Liver (tissue), 9 donors: ENCODE measurements around the gene ASB13. TPM values are rescaled to one million over a fixed set of nuclear protein-coding genes. Genes with fewer than 3 reads are reported as not detected.

Experiments
- DNase-seq: peaks from one replicate; pipeline ENCODE4 v3.0.0-alpha.2; 2017; ENCODE audit warnings: low spot score
- H3K27ac ChIP-seq, 2 donors: one replicate each; pipeline ENCODE4 v1.7.0; 2013; ENCODE audit warnings: inconsistent platforms in 2 of 2, low read length in 2 of 2, control low read depth in 1 of 2, low read depth in 1 of 2, mild to moderate bottlenecking in 1 of 2
- H3K27me3 ChIP-seq, 4 donors: one replicate each; pipeline versions ENCODE4 v1.6.1 to v1.7.0; 2013; ENCODE audit warnings: low read length in 3 of 4, inconsistent platforms in 1 of 4, mild to moderate bottlenecking in 1 of 4, moderate library complexity in 1 of 4; ENCODE audit not compliant: control insufficient read depth in 4 of 4, insufficient read depth in 4 of 4
- H3K36me3 ChIP-seq, 4 donors: one replicate each; pipeline versions ENCODE4 v1.6.1 to v1.7.0; 2013; ENCODE audit warnings: low read length in 3 of 4, mild to moderate bottlenecking in 3 of 4, low read depth in 1 of 4, moderate library complexity in 1 of 4; ENCODE audit not compliant: control insufficient read depth in 4 of 4, insufficient read depth in 3 of 4
- H3K4me1 ChIP-seq, 4 donors: one replicate each; pipeline versions ENCODE4 v1.6.1 to v1.7.0; 2013; ENCODE audit warnings: low read length in 3 of 4, mild to moderate bottlenecking in 3 of 4, moderate library complexity in 1 of 4; ENCODE audit not compliant: control insufficient read depth in 4 of 4, insufficient read depth in 4 of 4
- H3K4me3 ChIP-seq, 3 donors: one replicate each; pipeline versions ENCODE4 v1.6.1 to v1.7.0; 2013; ENCODE audit warnings: low read length in 3 of 3, control low read depth in 1 of 3, low read depth in 1 of 3, mild to moderate bottlenecking in 1 of 3
- H3K9ac ChIP-seq, 2 donors: one replicate each; pipeline ENCODE4 v1.7.0; 2013; ENCODE audit warnings: low read length in 2 of 2, mild to moderate bottlenecking in 2 of 2, moderate library complexity in 2 of 2, control low read depth in 1 of 2, low read depth in 1 of 2
- H3K9me3 ChIP-seq, 4 donors: one replicate each; pipeline versions ENCODE4 v1.6.1 to v1.7.0; 2013; ENCODE audit warnings: low read length in 3 of 4; ENCODE audit not compliant: control insufficient read depth in 4 of 4
- ATF3 ChIP-seq: IDR thresholded peaks from 2 replicates; pipeline ENCODE4 v1.6.1; 2016; ENCODE audit warnings: antibody characterized with exemption
- EGR1 ChIP-seq, 2 donors: IDR thresholded peaks; 2 replicates each; pipeline ENCODE4 v1.6.1; 2016 to 2018; ENCODE audit warnings: antibody characterized with exemption in 2 of 2, low read depth in 2 of 2
- FOXA1 ChIP-seq: IDR thresholded peaks from 2 replicates; pipeline ENCODE4 v1.6.1; 2016; ENCODE audit warnings: antibody characterized with exemption
- FOXA2 ChIP-seq: IDR thresholded peaks from 2 replicates; pipeline ENCODE4 v1.6.1; 2016; ENCODE audit warnings: antibody characterized with exemption
- GABPA ChIP-seq, 2 donors: IDR thresholded peaks in 1 of 2; conservative IDR thresholded peaks in 1 of 2; 2 replicates each; pipeline ENCODE4 v1.6.1; 2016; ENCODE audit warnings: antibody characterized with exemption in 2 of 2, mild to moderate bottlenecking in 1 of 2, moderate library complexity in 1 of 2
- HNF4A ChIP-seq, 2 donors: conservative IDR thresholded peaks; 2 replicates each; pipeline ENCODE4 v1.6.1; 2016; ENCODE audit warnings: antibody characterized with exemption in 2 of 2, mild to moderate bottlenecking in 2 of 2
- HNF4G ChIP-seq: IDR thresholded peaks from 2 replicates; pipeline ENCODE4 v1.6.1; 2016; ENCODE audit warnings: antibody characterized with exemption
- JUND ChIP-seq, 2 donors: IDR thresholded peaks; 2 replicates each; pipeline ENCODE4 v1.6.1; 2016; ENCODE audit warnings: antibody characterized with exemption in 2 of 2
- NR2F2 ChIP-seq: IDR thresholded peaks from 2 replicates; pipeline ENCODE4 v1.6.1; 2016; ENCODE audit warnings: antibody characterized with exemption
- RAD21 ChIP-seq, 2 donors: IDR thresholded peaks; 2 replicates each; pipeline ENCODE4 v1.6.1; 2016; ENCODE audit warnings: antibody characterized with exemption in 2 of 2, mild to moderate bottlenecking in 2 of 2
- RXRA ChIP-seq, 2 donors: IDR thresholded peaks; 2 replicates each; pipeline ENCODE4 v1.6.1; 2017 to 2018; ENCODE audit warnings: antibody characterized with exemption in 2 of 2, mild to moderate bottlenecking in 1 of 2
- SP1 ChIP-seq: IDR thresholded peaks from 2 replicates; pipeline ENCODE4 v1.6.1; 2018; ENCODE audit warnings: antibody characterized with exemption, mild to moderate bottlenecking
- TAF1 ChIP-seq: conservative IDR thresholded peaks from 2 replicates; pipeline ENCODE4 v1.6.1; 2016; ENCODE audit warnings: antibody characterized with exemption, mild to moderate bottlenecking
- YY1 ChIP-seq: IDR thresholded peaks from 2 replicates; pipeline ENCODE4 v1.6.1; 2016; ENCODE audit warnings: antibody characterized with exemption, mild to moderate bottlenecking
- ZBTB33 ChIP-seq: IDR thresholded peaks from 2 replicates; pipeline ENCODE4 v1.6.1; 2016; ENCODE audit warnings: antibody characterized with exemption
- WGBS: extraction: QIAGEN DNeasy Blood & Tissue Kit; methylation state at CpG from one replicate; pipeline ENCODE4 v1.1.7; 2013; 5-methylcytosine and 5-hydroxymethylcytosine counted together
- polyA plus RNA-seq, 2 donors: library from polyadenylated mRNA; stranded (reverse) in 1 of 2; unstranded in 1 of 2; fragments of 200-250 nt in 1 of 2; fragments of >200 nt in 1 of 2; fragmentation: Nextera tagmentation in 1 of 2; extraction: Ambion mirVana in 1 of 2; gene quantifications; one replicate each; pipeline versions ENCODE4 v1.2.1 to v1.2.3, GENCODE V29; 2013 to 2015
- total RNA-seq, 2 donors: library from RNA; depleted of rRNA; stranded (reverse); fragments of >200 nt; gene quantifications; one replicate each; pipeline ENCODE4 v1.2.3, GENCODE V29; 2014
- TF ChIP-seq, protein P1 (sequence below): IDR thresholded peaks from 2 replicates; pipeline ENCODE4 v1.6.1; 2016; ENCODE audit warnings: antibody characterized with exemption
- TF ChIP-seq, protein P2 (sequence below): fragments of 150-350 bp; IDR thresholded peaks from 2 replicates; pipeline ENCODE4 v1.5.1; 2017; ENCODE audit warnings: improper control_type of control experiment, low read depth, low read length; ENCODE audit not compliant: missing input control
- TF ChIP-seq, protein P3 (sequence below): IDR thresholded peaks from 2 replicates; pipeline ENCODE4 v1.6.1; 2016; ENCODE audit warnings: antibody characterized with exemption, mild to moderate bottlenecking
- donor health status: healthy.
- donor health status: healthy.
- donor health status: healthy.
- donor health status: healthy.
- donor health status: healthy.

ASB13 gene
- total and polyA plus RNA-seq, 4 donors, result 8.5 to 48.3 (median 42.5) TPM

- Histone ChIP-seq H3K4me3 (no peak overlapping the region), H3K36me3 (no peaks in the 10 kb centered on the region), H3K9ac (no peak overlapping the region), H3K27ac (no peak overlapping the region), H3K4me1 (peaks cover 0 to 10% (median 8%) of the 10 kb centered on the region in 4 donors), H3K9me3 (no peaks in the 10 kb centered on the region), H3K27me3 (no peaks in the 10 kb centered on the region)
- TF ChIP-seq HNF4A (conservative IDR thresholded peaks at IDR 0.05) (no peak), EGR1 (IDR thresholded peaks at IDR 0.05; ENCODE audit: low read depth in 2 of 2) (no peak), GABPA (IDR thresholded peaks at IDR 0.05 in 1 of 2, conservative IDR thresholded peaks at IDR 0.05 in 1 of 2) (no peak), SP1 (no peak), FOXA1 (no peak), RXRA (IDR thresholded peaks at IDR 0.05) (no peak), YY1 (no peak), JUND (IDR thresholded peaks at IDR 0.05) (no peak), RAD21 (IDR thresholded peaks at IDR 0.05) (no peak), FOXA2 (no peak), ZBTB33 (no peak), NR2F2 (no peak), ATF3 (no peak), HNF4G (no peak), TAF1 (no peak)
- TF ChIP-seq, protein P1, sequence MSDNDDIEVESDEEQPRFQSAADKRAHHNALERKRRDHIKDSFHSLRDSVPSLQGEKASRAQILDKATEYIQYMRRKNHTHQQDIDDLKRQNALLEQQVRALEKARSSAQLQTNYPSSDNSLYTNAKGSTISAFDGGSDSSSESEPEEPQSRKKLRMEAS, result no peak
- TF ChIP-seq, protein P2, sequence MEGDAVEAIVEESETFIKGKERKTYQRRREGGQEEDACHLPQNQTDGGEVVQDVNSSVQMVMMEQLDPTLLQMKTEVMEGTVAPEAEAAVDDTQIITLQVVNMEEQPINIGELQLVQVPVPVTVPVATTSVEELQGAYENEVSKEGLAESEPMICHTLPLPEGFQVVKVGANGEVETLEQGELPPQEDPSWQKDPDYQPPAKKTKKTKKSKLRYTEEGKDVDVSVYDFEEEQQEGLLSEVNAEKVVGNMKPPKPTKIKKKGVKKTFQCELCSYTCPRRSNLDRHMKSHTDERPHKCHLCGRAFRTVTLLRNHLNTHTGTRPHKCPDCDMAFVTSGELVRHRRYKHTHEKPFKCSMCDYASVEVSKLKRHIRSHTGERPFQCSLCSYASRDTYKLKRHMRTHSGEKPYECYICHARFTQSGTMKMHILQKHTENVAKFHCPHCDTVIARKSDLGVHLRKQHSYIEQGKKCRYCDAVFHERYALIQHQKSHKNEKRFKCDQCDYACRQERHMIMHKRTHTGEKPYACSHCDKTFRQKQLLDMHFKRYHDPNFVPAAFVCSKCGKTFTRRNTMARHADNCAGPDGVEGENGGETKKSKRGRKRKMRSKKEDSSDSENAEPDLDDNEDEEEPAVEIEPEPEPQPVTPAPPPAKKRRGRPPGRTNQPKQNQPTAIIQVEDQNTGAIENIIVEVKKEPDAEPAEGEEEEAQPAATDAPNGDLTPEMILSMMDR, result no peak
- TF ChIP-seq, protein P3, sequence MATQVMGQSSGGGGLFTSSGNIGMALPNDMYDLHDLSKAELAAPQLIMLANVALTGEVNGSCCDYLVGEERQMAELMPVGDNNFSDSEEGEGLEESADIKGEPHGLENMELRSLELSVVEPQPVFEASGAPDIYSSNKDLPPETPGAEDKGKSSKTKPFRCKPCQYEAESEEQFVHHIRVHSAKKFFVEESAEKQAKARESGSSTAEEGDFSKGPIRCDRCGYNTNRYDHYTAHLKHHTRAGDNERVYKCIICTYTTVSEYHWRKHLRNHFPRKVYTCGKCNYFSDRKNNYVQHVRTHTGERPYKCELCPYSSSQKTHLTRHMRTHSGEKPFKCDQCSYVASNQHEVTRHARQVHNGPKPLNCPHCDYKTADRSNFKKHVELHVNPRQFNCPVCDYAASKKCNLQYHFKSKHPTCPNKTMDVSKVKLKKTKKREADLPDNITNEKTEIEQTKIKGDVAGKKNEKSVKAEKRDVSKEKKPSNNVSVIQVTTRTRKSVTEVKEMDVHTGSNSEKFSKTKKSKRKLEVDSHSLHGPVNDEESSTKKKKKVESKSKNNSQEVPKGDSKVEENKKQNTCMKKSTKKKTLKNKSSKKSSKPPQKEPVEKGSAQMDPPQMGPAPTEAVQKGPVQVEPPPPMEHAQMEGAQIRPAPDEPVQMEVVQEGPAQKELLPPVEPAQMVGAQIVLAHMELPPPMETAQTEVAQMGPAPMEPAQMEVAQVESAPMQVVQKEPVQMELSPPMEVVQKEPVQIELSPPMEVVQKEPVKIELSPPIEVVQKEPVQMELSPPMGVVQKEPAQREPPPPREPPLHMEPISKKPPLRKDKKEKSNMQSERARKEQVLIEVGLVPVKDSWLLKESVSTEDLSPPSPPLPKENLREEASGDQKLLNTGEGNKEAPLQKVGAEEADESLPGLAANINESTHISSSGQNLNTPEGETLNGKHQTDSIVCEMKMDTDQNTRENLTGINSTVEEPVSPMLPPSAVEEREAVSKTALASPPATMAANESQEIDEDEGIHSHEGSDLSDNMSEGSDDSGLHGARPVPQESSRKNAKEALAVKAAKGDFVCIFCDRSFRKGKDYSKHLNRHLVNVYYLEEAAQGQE, result no peak
- DNase-seq, result no peak
- WGBS, result 97% methylated on average over 9 of the region's 9 CpGs
These were observed 62.0 kb downstream of the ASB13 start for GRCh38 chr10:5604236-5604925.
